Measurements from ENCODE around the gene HOXA10.

- TF ChIP-seq, protein P1, sequence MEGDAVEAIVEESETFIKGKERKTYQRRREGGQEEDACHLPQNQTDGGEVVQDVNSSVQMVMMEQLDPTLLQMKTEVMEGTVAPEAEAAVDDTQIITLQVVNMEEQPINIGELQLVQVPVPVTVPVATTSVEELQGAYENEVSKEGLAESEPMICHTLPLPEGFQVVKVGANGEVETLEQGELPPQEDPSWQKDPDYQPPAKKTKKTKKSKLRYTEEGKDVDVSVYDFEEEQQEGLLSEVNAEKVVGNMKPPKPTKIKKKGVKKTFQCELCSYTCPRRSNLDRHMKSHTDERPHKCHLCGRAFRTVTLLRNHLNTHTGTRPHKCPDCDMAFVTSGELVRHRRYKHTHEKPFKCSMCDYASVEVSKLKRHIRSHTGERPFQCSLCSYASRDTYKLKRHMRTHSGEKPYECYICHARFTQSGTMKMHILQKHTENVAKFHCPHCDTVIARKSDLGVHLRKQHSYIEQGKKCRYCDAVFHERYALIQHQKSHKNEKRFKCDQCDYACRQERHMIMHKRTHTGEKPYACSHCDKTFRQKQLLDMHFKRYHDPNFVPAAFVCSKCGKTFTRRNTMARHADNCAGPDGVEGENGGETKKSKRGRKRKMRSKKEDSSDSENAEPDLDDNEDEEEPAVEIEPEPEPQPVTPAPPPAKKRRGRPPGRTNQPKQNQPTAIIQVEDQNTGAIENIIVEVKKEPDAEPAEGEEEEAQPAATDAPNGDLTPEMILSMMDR (IDR thresholded peaks at IDR 0.05) = no peak
- no peak for TF ChIP-seq POLR2A (IDR thresholded peaks at IDR 0.05)
Measured at GRCh38 chr7:27162561-27163287, 11.4 kb downstream of the HOXA10 start.
